ENCODE results near the gene EDEM2.
"Not testable (repeated sequence)": the region's sequence is repeated elsewhere in the genome, so short reads cannot be mapped to it uniquely, and the experiment has no call there.

The EDEM2 gene

DNA sequence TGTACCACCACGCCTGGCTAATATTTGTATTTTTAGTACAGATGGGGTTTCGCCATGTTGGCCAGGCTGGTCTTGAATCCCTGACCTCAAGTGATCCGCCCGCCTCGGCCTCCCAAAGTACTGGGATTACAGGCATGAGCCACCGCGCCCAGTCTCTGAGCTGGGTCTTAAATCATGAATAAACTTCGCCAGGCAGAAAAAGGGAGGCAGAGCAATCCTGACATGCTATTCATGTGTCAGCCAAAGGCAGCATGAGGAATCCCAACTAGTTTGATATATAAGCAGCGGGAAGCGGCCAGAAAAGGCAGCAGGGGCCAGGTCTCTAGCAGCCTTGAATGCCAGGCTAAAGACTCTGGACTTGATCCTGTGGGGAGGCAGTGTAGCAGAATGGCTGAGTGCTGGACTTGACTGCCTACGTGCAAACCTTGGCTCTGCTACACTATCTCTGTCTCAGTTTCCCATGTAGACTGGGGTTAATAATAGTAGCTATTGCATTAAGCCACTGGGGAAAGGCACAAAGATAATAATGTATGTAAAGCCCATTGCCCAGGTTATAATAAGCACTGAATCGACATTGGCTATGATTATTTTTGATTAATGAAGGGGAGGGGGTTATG lies 26.5 kb upstream of the EDEM2 start:
- TF ChIP-seq, protein P1, sequence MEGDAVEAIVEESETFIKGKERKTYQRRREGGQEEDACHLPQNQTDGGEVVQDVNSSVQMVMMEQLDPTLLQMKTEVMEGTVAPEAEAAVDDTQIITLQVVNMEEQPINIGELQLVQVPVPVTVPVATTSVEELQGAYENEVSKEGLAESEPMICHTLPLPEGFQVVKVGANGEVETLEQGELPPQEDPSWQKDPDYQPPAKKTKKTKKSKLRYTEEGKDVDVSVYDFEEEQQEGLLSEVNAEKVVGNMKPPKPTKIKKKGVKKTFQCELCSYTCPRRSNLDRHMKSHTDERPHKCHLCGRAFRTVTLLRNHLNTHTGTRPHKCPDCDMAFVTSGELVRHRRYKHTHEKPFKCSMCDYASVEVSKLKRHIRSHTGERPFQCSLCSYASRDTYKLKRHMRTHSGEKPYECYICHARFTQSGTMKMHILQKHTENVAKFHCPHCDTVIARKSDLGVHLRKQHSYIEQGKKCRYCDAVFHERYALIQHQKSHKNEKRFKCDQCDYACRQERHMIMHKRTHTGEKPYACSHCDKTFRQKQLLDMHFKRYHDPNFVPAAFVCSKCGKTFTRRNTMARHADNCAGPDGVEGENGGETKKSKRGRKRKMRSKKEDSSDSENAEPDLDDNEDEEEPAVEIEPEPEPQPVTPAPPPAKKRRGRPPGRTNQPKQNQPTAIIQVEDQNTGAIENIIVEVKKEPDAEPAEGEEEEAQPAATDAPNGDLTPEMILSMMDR (conservative IDR thresholded peaks at IDR 0.05): no peak
- no peak for TF ChIP-seq ZFX (IDR thresholded peaks at IDR 0.05)
- H3K27ac ChIP-seq: no peak overlapping the region

DNA sequence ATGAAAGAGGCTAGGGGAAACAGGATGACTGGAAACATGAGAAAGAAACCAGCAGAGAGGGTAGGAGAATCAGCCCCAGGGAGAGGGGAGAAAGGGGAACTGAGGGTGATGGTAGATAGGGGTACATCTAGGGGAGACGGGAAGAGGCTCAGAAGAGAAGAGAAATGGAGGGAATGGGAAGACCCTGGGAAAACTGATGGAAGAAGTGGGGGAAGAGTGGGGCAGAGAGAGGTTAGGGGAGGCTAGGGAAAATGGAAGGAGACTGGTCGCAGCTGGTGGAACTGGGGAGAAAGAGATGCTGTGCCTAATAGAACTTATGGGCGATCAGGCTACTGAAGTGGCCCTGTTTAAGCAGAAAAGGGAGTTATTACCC lies 25.3 kb upstream of the EDEM2 start:
- TF ChIP-seq ZFX (IDR thresholded peaks at IDR 0.05): no peak
- TF ChIP-seq, protein P1 (conservative IDR thresholded peaks at IDR 0.05): no peak
- H3K27ac ChIP-seq: no peak overlapping the region

DNA sequence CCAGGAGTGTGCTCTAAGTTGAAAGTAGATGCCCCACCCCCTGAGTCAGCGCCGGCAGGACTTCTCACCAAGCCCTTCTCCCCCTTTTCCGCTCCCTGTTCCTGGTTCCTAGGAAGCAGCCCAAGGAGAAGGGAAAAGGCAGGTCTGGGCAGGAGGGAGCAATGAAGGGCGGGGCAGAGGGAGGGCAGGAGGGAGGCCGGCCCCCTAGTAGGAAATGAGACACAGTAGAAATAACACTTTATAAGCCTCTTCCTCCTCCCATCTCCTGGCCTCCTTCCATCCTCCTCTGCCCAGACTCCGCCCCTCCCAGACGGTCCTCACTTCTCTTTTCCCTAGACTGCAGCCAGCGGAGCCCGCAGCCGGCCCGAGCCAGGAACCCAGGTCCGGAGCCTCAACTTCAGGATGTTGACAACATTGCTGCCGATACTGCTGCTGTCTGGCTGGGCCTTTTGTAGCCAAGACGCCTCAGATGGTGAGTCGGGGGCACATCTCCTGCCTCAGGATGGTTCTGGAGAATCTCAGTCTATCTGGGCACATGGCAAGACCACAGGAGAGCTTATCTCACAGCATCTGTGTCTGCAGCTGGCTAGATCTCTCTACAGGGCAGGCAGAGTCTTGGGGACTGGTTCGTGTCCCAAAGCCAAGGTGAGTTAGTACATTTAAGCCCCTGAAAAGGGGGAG lies 24.8 kb upstream of the EDEM2 start, which contains the start of gene PROCR:
Gene PROCR, plus strand, starts transcription at position 320 of the 681 bp plus-strand sequence. Its CDS starts 83 bp downstream, at position 403.
- TF ChIP-seq ZFX (IDR thresholded peaks at IDR 0.05): no peak
- TF ChIP-seq, protein P1 (conservative IDR thresholded peaks at IDR 0.05): no peak
- H3K27ac ChIP-seq: no peak within 1 kb of the TSS

DNA sequence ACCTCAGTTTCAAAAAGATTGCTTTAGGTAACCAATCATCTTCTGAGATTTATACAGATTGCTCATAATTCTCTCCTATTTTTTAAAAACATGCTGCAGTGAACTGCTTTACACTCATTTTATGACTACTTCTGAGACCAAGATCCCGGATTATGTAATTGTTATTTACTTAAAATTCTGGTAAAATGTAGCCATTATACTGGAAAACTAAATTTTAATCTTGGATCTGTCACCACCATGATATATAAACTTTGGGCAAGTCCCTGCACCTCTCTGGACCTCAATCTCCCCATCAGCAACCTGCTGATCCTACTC lies 24.3 kb upstream of the EDEM2 start:
- H3K27ac ChIP-seq: no peak overlapping the region
- no peak for TF ChIP-seq ZFX (IDR thresholded peaks at IDR 0.05)
- TF ChIP-seq, protein P1 (conservative IDR thresholded peaks at IDR 0.05): no peak

DNA sequence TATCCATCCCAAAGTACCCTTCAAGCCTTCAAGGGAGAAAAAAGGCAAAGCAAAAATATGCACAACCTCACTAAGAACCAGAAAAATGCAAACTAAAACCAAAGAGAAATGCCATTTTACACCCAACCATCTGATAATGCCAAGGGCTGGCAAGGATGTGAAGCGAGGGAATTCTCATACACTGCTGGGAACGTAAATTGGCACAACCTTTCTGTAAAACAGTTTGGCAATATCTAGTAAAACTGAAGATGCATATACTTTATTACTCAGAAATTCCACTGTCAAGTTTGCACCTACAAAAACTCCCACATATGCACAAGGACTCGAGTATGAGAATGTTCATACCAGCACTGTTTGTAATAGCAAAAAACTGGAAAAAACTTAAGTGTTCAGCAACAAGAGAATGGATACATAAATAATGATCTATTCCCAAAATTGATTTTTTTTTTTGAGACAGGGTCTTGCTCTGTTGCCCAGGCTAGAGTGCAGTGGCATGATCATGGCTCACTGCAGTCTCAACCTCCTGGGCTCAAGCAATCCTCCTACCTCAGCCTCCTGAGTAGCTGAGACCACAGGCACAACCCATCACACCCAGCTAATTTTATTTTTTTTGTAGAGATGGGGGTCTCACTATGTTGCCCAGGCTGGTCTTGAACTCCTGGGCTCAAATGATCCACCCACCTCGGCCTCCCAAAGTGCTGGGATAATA lies 21.7 kb upstream of the EDEM2 start:
- H3K27ac ChIP-seq: not testable (repeated sequence)

DNA sequence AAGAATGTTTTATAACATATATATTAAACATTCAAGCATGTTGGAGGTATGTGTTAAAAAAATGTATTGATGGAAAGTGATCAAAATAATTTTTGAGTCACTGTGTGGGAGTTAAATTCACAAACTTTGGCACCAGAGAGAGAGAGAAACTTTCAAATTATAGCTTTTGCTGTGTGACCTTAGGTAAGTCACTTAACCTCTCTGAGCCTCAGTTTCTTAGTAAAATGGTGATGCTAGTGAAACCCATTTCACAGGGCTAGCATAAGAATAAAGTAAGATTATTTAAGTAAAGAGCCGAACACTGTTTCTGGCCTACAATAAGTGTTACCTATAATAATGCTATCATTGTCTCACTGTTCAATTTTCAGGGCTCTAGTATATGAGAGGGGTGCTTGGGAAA lies 20.7 kb upstream of the EDEM2 start:
- TF ChIP-seq ZFX (IDR thresholded peaks at IDR 0.05): no peak
- TF ChIP-seq, protein P1 (conservative IDR thresholded peaks at IDR 0.05): no peak
- no peak overlapping the region for H3K27ac ChIP-seq

DNA sequence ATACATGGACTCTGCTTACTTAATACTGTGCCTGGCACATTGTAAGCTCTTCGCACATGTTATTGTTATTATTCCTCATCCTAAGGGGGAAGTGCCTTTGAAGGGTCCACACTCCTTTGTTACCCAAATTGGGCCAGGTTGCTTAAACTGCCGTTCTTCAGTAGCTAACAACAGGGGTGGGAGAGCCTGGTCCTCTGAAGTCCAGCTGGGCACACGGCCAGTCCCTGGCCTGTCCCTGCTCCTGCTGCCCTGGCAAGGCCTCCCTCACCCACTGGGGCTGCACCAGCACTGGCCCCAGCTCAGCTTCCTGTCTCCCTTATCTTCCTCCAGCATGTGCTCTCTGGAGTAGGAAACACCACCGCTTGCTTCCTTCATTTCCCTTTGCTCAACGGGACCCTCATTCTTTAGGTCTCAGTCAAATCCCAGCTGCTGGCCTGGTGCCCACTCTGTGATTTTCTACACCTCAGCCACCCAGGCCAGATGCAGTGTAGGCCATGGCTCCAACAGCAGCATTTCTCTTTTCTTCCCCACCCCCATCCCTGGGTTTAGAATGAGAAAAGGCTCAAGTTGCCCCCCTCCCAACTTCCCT lies 19.2 kb upstream of the EDEM2 start:
- H3K27ac ChIP-seq: no peak overlapping the region
- no peak for TF ChIP-seq ZFX (IDR thresholded peaks at IDR 0.05)
